HG03108 (cell line): ENCODE results near the gene ZSCAN25.
"Not testable (repeated sequence)": the region's sequence is repeated elsewhere in the genome, so short reads cannot be mapped to it uniquely, and the experiment has no call there.

Source experiments
- ATAC-seq: cut with Tn5 transposase; IDR thresholded peaks from one replicate; pipeline ENCODE4 v1.9.1; 2021; ENCODE audit warnings: moderate library complexity; ENCODE audit not compliant: unreplicated experiment

ZSCAN25 gene

GRCh38 chr7:99644431-99644830, 27.7 kb downstream of the ZSCAN25 start:
- ATAC-seq: no peak

DNA sequence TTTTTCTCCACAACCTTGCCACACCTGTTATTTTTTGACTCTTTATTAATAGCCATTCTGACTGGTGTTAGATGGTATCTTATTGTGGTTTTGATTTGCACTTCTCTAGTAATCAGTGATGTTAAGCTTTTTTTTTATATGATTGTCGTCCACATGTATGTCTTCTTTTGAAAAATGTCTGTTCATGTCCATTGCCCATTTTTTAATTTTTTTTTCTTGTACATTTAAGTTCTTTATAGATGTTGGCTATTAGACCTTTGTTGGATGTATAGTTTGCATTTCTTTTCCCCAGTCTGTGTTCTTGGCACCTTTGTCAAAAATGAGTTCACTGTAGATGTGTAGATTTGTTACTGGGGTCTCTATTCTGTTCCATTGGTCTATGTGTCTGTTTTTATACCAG, 28.8 kb downstream of the ZSCAN25 start:
- no peak for ATAC-seq

- no peak for ATAC-seq
These were observed 32.1 kb downstream of the ZSCAN25 start for GRCh38 chr7:99648843-99649242.

GRCh38 chr7:99651290-99651689, 34.5 kb downstream of the ZSCAN25 start:
- ATAC-seq: no peak

DNA sequence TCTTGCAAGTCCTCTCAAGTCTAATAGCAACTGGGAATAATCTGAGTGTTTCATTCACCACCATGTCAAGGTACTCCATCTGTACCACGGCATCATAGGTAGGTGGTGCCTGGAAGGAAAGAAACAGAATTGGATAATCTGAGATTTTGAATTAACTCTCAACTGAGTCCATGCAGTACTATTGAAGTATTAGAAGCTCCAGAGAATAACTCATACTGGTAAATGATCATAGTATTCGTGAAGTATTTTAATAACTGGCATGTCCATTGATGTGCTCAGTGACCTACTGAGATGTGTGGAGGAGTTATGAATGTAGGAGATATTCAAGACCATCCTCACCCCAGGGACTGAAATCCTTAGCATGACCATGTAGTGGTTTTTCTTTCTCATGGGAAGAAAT, 35.9 kb downstream of the ZSCAN25 start:
- ATAC-seq: no peak

DNA sequence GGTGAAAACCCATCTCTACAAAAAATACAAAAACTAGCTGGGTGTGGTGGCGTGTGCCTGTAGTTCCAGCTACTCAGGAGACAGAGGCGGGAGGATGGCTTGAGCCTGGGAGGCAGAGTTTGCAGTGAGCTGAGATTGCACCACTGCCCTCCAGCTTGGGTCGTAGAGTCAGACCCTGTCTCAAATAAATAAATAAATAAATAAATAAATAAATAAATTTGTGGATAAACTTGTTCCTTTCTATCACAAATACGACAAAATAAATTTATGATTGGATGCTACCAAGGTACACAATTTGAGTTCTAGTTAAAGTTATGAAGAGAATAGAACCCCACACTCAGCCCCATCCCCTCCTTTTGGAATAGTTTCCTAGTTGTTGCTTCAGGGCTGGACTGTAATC, 36.5 kb downstream of the ZSCAN25 start:
- not testable (repeated sequence) for ATAC-seq

DNA sequence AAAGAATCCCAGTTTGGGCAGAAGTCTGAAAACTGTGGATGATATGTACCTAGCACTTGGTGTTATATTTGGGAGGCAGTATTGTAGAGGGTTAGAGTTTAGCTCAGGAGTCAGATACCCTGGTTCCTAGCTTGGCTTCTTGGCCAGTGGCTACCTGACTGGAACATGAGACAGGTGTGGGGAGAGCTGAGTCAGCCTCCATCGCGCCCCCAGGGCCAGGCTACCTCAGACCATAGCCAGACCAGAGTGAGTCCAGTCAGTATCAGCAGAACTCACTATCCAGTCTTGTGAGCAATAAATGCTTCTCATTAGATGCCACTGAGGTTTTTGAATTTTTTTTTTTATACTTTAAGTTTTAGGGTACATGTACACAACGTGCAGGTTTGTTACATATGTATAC, 37.0 kb downstream of the ZSCAN25 start:
- no peak for ATAC-seq

- ATAC-seq: not testable (repeated sequence)
These were observed 37.9 kb downstream of the ZSCAN25 start for GRCh38 chr7:99654626-99655025.

DNA sequence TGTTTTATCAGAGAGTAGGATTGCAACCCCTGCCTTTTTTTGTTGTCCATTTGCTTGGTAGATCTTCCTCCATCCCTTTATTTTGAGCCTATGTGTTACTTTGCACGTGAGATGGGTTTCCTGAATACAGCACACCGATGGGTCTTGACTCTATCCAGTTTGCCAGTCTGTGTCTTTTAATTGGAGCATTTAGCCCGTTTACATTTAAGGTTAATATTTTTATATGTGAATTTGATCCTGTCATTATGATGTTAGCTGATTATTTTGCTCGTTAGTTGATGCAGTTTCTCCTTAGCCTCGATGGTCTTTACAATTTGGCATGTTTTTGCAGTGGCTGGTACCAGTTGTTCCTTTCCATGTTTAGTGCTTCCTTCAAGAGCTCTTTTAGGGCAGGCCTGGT, 41.1 kb downstream of the ZSCAN25 start:
- ATAC-seq: not testable (repeated sequence)

DNA sequence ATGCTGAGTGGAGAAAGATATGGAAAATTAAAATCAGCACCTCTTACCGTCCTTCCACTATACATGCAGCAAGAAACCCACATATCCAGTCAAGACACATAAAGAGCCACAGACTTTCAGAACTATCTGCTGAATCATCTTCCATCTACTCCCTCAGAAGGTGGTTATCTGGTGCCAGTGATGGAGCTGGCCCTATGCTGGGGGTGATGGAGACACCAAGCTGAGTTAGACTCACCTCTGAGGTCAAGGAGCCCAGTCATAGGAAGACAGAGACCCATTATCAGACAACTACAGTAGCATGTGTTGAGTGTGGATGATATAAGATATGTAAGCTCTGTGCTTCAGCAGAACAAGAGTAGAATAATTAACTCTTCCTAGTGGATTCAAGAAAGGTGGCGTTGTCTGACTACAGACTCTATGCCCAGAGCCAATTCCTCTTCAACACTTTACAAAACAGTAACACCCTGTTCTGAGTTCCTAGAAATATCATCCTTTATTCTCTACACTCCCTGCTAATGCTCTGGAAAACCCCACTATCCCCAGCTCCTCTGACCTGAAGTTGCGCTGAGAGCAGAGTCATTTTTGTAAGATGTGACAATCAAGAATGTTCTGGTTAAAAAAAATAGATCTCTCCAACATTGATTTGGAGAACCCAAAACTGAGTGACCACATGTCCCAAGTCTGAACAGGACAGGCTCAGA, 48.7 kb downstream of the ZSCAN25 start:
- no peak for ATAC-seq

DNA sequence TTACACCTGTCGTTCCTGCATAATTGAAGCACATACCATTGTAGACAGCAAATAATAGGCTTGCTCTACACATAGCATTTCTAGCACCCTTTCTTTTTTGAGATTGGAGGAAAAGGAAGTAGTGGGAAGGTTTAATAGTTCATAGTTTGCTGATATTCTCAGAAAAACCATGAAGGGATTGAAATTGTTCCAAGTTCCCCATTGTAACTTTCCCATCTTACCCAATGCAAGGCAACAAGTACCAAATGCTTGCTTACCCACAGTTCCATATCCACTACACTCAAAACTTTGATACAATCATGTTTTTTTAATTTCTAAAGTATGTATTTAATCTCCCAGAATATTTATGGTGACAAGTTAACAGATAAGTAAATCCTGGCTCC, 49.3 kb downstream of the ZSCAN25 start:
- ATAC-seq: no peak

DNA sequence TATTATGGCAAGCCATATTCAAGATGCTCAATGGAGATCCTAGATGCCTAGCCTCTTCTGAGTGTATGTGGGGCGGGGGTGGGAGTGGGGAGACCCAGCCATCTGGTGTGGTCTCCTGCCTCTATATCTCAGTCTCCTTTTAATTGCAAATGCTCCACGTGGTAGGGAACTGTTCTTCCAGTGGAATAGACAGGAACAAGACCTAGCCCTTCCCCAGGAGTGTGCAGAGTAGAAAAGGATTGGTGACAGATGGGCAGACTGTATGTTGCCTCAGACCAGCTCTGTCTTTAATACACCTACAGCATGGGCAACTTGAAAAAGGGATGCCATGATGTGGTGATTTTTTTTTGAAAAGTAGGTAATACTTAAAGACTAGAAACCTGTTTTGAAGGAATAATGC, 50.4 kb downstream of the ZSCAN25 start:
- ATAC-seq: no peak

- ATAC-seq: no peak
These were observed 51.8 kb downstream of the ZSCAN25 start for GRCh38 chr7:99668541-99668940.

DNA sequence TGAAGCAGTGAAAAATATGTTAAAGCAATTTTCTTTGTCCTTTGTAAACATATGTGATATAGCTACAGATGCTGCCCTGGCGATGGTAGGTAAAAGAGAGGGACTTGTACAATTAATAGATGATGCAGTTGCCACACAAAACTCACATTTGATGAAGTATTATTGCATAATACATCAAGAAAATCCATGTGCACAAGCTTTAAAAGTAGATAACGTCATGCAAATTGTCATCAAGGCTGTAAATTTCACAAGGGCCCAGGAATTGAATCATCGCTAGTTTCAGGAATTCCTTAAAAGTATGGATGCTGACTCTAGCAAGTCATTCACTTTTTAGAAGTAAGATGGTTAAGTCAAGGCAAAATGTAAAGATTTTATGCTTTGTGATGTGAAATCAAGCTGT, 53.0 kb downstream of the ZSCAN25 start:
- no peak for ATAC-seq

DNA sequence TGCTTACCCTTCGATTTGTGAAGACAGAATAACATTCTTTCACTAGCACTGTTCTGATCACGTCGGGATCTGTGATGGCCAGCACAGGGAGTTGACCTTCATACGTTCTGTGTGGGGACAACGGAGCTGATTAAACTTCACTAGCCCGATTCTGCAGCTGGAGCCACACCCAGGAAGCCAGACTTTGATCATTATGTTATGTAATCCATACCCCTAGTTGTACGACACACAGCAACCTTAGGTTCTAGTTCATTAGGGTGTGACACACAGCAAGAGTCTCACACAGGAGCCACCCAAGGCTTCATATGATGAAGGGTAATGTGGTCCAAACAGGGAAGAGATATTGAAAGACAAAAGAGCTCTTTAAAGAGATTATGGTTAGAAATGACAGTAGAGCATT, 55.8 kb downstream of the ZSCAN25 start:
- ATAC-seq: no peak

DNA sequence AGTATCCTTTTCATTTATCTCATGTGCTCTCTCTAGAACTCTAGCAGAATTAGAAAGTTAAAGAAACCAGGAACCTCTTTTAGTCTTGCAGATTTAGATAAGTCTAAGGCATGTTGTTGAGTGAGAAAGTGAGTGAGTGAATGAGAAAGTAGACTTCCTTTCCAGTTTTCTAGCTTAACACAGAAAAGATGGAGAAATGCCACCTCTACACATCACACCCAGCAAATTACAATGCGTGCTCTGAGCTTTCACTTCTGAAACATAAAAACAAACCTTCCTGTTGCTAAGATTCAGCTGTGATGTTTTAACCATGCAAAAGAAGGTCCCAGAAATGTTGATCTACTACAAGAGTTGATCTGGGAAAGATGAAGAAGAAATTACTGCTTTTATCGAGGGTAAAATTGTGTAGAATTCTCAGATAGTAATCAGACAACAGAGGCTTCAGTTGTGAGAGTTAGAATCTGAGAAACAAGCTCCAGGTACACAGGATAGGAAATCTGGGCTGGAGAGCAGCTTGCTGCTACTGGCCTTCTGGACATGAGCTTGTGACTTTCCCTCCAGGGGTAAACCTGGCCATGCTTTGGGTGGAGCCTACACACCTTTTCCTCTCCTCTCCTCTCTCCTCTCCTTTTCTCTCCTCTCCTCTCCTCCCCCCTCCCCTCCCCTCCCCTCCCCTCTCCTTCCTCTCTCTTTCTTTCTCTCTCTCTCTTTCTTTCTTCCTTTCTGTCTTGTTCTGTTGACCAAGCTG, 58.4 kb downstream of the ZSCAN25 start:
- no peak for ATAC-seq

- ATAC-seq: no peak
These were observed 60.4 kb downstream of the ZSCAN25 start for GRCh38 chr7:99677013-99677647.

GRCh38 chr7:99677648-99678045, 60.9 kb downstream of the ZSCAN25 start:
- ATAC-seq: no peak

- no peak for ATAC-seq
These were observed 62.3 kb downstream of the ZSCAN25 start for GRCh38 chr7:99679032-99679399.

- ATAC-seq: no peak
These were observed 62.9 kb downstream of the ZSCAN25 start, which contains the start of gene CYP3A5 for GRCh38 chr7:99679400-99680191. TSS of gene CYP3A5 (minus strand) at chr7:99679996. CDS start at chr7:99679896, 100 bp downstream.
